ENCODE results near the gene ADGRG3.
A peak's percentile ranks its signal among the peaks of the same experiment; 100 is the strongest.

ADGRG3 gene

GRCh38 chr16:57681950-57682728 lies 14.0 kb downstream of the ADGRG3 start:
- no peak for DNase-seq (ENCODE audit: low spot score)

GRCh38 chr16:57682809-57683635 lies 14.9 kb downstream of the ADGRG3 start:
- peak; percentile 18 for DNase-seq (ENCODE audit: low spot score)

GRCh38 chr16:57683636-57684545 lies 15.8 kb downstream of the ADGRG3 start:
- DNase-seq (ENCODE audit: low spot score), result no peak

GRCh38 chr16:57684626-57685358 lies 16.7 kb downstream of the ADGRG3 start:
- DNase-seq (ENCODE audit: low spot score), result no peak

- DNase-seq (ENCODE audit: low spot score), result no peak
Measured at GRCh38 chr16:57685633-57686032, 17.5 kb downstream of the ADGRG3 start.

- no peak for DNase-seq (ENCODE audit: low spot score)
Measured at GRCh38 chr16:57686577-57686976, 18.5 kb downstream of the ADGRG3 start.

GRCh38 chr16:57687363-57687929 lies 19.3 kb downstream of the ADGRG3 start:
- DNase-seq (ENCODE audit: low spot score), result no peak

- no peak for DNase-seq (ENCODE audit: low spot score)
Measured at GRCh38 chr16:57688487-57688986, 20.4 kb downstream of the ADGRG3 start.

- DNase-seq (ENCODE audit: low spot score), result no peak
Measured at GRCh38 chr16:57688987-57689761, 21.1 kb downstream of the ADGRG3 start.

GRCh38 chr16:57689762-57690558 lies 21.9 kb downstream of the ADGRG3 start:
- DNase-seq (ENCODE audit: low spot score), result no peak

GRCh38 chr16:57690782-57691471 lies 22.8 kb downstream of the ADGRG3 start:
- DNase-seq (ENCODE audit: low spot score), result no peak

- no peak for DNase-seq (ENCODE audit: low spot score)
Measured at GRCh38 chr16:57692636-57693035, 24.5 kb downstream of the ADGRG3 start.

GRCh38 chr16:57693550-57693949 lies 25.4 kb downstream of the ADGRG3 start:
- DNase-seq (ENCODE audit: low spot score), result no peak

GRCh38 chr16:57694231-57694724 lies 26.2 kb downstream of the ADGRG3 start:
- DNase-seq (ENCODE audit: low spot score), result no peak

- peak; percentile 75 for DNase-seq (ENCODE audit: low spot score)
Measured at GRCh38 chr16:57694725-57695679, 26.9 kb downstream of the ADGRG3 start, which contains the start of gene DRC7. Gene DRC7, plus strand, starts transcription at chr16:57694806. Its CDS starts 3,144 bp downstream, at chr16:57697950.

- DNase-seq (ENCODE audit: low spot score), result no peak
Measured at GRCh38 chr16:57695680-57696069, 27.6 kb downstream of the ADGRG3 start.

- no peak for DNase-seq (ENCODE audit: low spot score)
Measured at GRCh38 chr16:57696240-57696639, 28.1 kb downstream of the ADGRG3 start.

All from NAMALWA (cell line).